Measurements from ENCODE around the gene ADAMTS4.

DNA sequence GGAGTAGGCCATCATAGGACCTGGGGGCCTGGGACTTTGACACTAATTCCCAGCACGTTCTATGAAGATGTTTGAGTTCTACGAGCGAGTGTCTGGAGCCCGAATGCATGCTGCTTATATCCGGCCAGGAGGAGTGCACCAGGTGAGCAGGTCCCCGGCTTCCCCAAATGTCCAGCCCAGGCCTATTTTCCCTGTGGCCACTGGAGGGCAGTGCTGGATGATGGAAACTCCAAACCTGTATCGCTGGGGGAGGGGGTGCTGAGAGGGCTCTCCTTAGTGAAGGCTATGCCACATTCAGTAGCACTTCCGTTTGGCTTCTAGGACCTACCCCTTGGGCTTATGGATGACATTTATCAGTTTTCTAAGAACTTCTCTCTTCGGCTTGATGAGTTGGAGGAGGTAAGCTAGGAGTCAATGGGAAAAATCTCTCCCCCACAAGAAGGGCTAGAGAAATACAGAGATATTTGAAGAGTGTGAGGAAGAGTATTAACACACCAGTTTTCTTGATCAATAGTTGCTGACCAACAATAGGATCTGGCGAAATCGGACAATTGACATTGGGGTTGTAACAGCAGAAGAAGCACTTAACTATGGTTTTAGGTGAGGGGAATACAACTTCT is 11.0 kb upstream of the ADAMTS4 start:
- TF ChIP-seq, protein P1, sequence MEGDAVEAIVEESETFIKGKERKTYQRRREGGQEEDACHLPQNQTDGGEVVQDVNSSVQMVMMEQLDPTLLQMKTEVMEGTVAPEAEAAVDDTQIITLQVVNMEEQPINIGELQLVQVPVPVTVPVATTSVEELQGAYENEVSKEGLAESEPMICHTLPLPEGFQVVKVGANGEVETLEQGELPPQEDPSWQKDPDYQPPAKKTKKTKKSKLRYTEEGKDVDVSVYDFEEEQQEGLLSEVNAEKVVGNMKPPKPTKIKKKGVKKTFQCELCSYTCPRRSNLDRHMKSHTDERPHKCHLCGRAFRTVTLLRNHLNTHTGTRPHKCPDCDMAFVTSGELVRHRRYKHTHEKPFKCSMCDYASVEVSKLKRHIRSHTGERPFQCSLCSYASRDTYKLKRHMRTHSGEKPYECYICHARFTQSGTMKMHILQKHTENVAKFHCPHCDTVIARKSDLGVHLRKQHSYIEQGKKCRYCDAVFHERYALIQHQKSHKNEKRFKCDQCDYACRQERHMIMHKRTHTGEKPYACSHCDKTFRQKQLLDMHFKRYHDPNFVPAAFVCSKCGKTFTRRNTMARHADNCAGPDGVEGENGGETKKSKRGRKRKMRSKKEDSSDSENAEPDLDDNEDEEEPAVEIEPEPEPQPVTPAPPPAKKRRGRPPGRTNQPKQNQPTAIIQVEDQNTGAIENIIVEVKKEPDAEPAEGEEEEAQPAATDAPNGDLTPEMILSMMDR (IDR thresholded peaks at IDR 0.05), result peak; percentile 74
- no peak for TF ChIP-seq EZH2 (IDR thresholded peaks at IDR 0.05; ENCODE audit: borderline replicate concordance, insufficient read depth, low read depth, low read length, poor library complexity, severe bottlenecking)

All from B cell (primary cell).